ENCODE measurements around the gene ID3.

GRCh38 chr1:23597635-23598388 is 38.5 kb upstream of the ID3 start:
- TF ChIP-seq CTCF (conservative IDR thresholded peaks at IDR 0.05) = no peak
- no peak for TF ChIP-seq EZH2 (IDR thresholded peaks at IDR 0.05; ENCODE audit: low read depth)

Data from PC-9 (cell line).